HEK293 (cell line): ENCODE data around the gene ZNF445.
A peak's percentile ranks its signal among the peaks of the same experiment; 100 is the strongest.

ENCODE experiments used
- CTCF ChIA-PET: fragments of 350-600 bp; formaldehyde crosslinking; extraction: SDS; loops from one replicate; lab custom pipeline; 2021; ENCODE audit warnings: antibody characterized with exemption; lab: Yijun Ruan, JAX
- POLR2A ChIA-PET: fragments of 300-600 bp; formaldehyde crosslinking; extraction: SDS; loops from one replicate; lab custom pipeline; 2020; ENCODE audit warnings: antibody characterized with exemption, inconsistent platforms; lab: Yijun Ruan, JAX
- H3K27ac ChIP-seq: fragments of 200-500 bp; sonication (Bioruptor generic); 2 replicates; pipeline ENCODE4 v1.5.1; 2014; ENCODE audit warnings: low read depth, low read length, control low read depth, inconsistent platforms; ENCODE audit errors: extremely low read depth
- H3K36me3 ChIP-seq, 2 experiments: fragments of 200-500 bp in 1 of 2; sonication (Bioruptor generic) in 1 of 2; 1 replicate in 1 of 2; 2 replicates in 1 of 2; pipeline ENCODE4 v1.5.1; 2014 to 2017; ENCODE audit warnings: inconsistent platforms in 2 of 2, low read length in 2 of 2; ENCODE audit not compliant: control insufficient read depth in 2 of 2, insufficient read depth in 1 of 2
- H3K4me1 ChIP-seq: fragments of 200-500 bp; sonication (Bioruptor generic); 2 replicates; pipeline ENCODE4 v1.5.1; 2014; ENCODE audit warnings: mild to moderate bottlenecking, low read length, inconsistent platforms; ENCODE audit not compliant: control insufficient read depth, insufficient read depth
- H3K4me3 ChIP-seq: 2 replicates; pipeline ENCODE4 v1.5.1; 2011; ENCODE audit warnings: low read depth, mild to moderate bottlenecking, control low read depth, low read length, moderate library complexity
- H3K9me3 ChIP-seq: fragments of 200-500 bp; sonication (Bioruptor generic); 2 replicates; pipeline ENCODE4 v1.5.1; 2014; ENCODE audit warnings: low read depth, low read length, inconsistent platforms; ENCODE audit not compliant: control insufficient read depth, insufficient read depth
- BCL11B ChIP-seq: fragments of 450-650 bp; formaldehyde crosslinking; IDR thresholded peaks from 2 replicates; pipeline ENCODE4 v1.5.1; 2016; ENCODE audit warnings: low read depth, missing biosample characterization, missing genetic modification characterization
- KLF7 ChIP-seq: fragments of 450-650 bp; formaldehyde crosslinking; IDR thresholded peaks from 2 replicates; pipeline ENCODE4 v1.5.1; 2016; ENCODE audit warnings: missing biosample characterization, missing genetic modification characterization, borderline replicate concordance
- PBX3 ChIP-seq: sonication (generic); formaldehyde crosslinking; IDR thresholded peaks from 2 replicates; pipeline ENCODE4 v1.8.1; 2022; ENCODE audit warnings: mild to moderate bottlenecking, moderate library complexity, missing genetic modification reagents
- RBAK ChIP-seq: fragments of 450-650 bp; formaldehyde crosslinking; IDR thresholded peaks from 2 replicates; pipeline ENCODE4 v1.5.1; 2016; ENCODE audit warnings: missing biosample characterization, missing genetic modification characterization
- SETDB1 ChIP-seq: IDR thresholded peaks from one replicate; pipeline ENCODE4 v1.6.1; 2017; ENCODE audit warnings: mild to moderate bottlenecking, low read length, moderate library complexity, mixed read lengths; ENCODE audit not compliant: insufficient read length
- TCF7L2 ChIP-seq: IDR thresholded peaks from 2 replicates; pipeline ENCODE4 v1.6.1; 2011; ENCODE audit warnings: low read depth, mild to moderate bottlenecking, inconsistent platforms, low read length, moderate library complexity, borderline replicate concordance
- TRIM28 ChIP-seq: IDR thresholded peaks from 2 replicates; pipeline ENCODE4 v1.6.1; 2011; ENCODE audit warnings: low read length, control low read depth, borderline replicate concordance
- ZBTB26 ChIP-seq: fragments of 450-650 bp; formaldehyde crosslinking; optimal IDR thresholded peaks from 2 replicates; pipeline ENCODE3; 2016; ENCODE audit warnings: missing biosample characterization, mild to moderate bottlenecking, missing genetic modification characterization
- ZBTB7A ChIP-seq: fragments of 450-650 bp; formaldehyde crosslinking; IDR thresholded peaks from 2 replicates; pipeline ENCODE4 v1.5.1; 2016; ENCODE audit warnings: low read depth, missing biosample characterization, missing genetic modification characterization
- ZFHX2 ChIP-seq: fragments of 450-650 bp; formaldehyde crosslinking; conservative IDR thresholded peaks from 2 replicates; pipeline ENCODE4 v1.5.1; 2016; ENCODE audit warnings: missing biosample characterization, missing genetic modification characterization
- ZNF426 ChIP-seq: fragments of 450-650 bp; formaldehyde crosslinking; IDR thresholded peaks from 2 replicates; pipeline ENCODE4 v1.5.1; 2017; ENCODE audit warnings: missing biosample characterization, missing genetic modification characterization, mild to moderate bottlenecking, inconsistent platforms, moderate library complexity
- ZNF529 ChIP-seq: fragments of 450-650 bp; formaldehyde crosslinking; IDR thresholded peaks from 2 replicates; pipeline ENCODE4 v1.5.1; 2017; ENCODE audit warnings: missing genetic modification characterization, missing biosample characterization; ENCODE audit not compliant: insufficient replicate concordance
- ZNF596 ChIP-seq: fragments of 450-650 bp; IDR thresholded peaks from 2 replicates; pipeline ENCODE4 v1.5.0; 2018; ENCODE audit warnings: missing biosample characterization, mild to moderate bottlenecking, missing genetic modification characterization, moderate library complexity
- ZNF768 ChIP-seq: fragments of 450-650 bp; formaldehyde crosslinking; IDR thresholded peaks from 2 replicates; pipeline ENCODE4 v1.5.1; 2018; ENCODE audit warnings: missing biosample characterization, mild to moderate bottlenecking, missing genetic modification characterization
- ZNF843 ChIP-seq: fragments of 450-650 bp; formaldehyde crosslinking; IDR thresholded peaks from 2 replicates; pipeline ENCODE4 v1.5.1; 2016; ENCODE audit warnings: missing biosample characterization, missing genetic modification characterization
- TF ChIP-seq, protein P1 (sequence below): fragments of 450-650 bp; formaldehyde crosslinking; IDR thresholded peaks from 2 replicates; pipeline ENCODE4; 2016; ENCODE audit warnings: missing biosample characterization, missing genetic modification characterization
- TF ChIP-seq, protein P2 (sequence below): fragments of 450-650 bp; formaldehyde crosslinking; IDR thresholded peaks from 2 replicates; pipeline ENCODE4 v1.5.1; 2016; ENCODE audit warnings: missing biosample characterization, missing genetic modification characterization

The ZNF445 gene

GRCh38 chr3:44525060-44525459 lies 47.6 kb upstream of the ZNF445 start (continued):
- TF ChIP-seq, protein P1, sequence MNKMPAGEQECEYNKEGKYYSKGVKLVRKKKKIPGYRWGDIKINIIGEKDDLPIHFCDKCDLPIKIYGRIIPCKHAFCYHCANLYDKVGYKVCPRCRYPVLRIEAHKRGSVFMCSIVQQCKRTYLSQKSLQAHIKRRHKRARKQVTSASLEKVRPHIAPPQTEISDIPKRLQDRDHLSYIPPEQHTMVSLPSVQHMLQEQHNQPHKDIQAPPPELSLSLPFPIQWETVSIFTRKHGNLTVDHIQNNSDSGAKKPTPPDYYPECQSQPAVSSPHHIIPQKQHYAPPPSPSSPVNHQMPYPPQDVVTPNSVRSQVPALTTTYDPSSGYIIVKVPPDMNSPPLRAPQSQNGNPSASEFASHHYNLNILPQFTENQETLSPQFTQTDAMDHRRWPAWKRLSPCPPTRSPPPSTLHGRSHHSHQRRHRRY (tag by site-specific recombination) = no peak
- TF ChIP-seq ZNF529 (tag by site-specific recombination) = no peak
- no peak for TF ChIP-seq KLF7

GRCh38 chr3:44522494-44522933 lies 45.0 kb upstream of the ZNF445 start:
- Histone ChIP-seq H3K36me3 (no peaks in the 10 kb centered on the region), H3K9me3 (no peaks in the 10 kb centered on the region), H3K27ac (no peak overlapping the region), H3K4me3 (no peak overlapping the region), H3K4me1 (no peaks in the 10 kb centered on the region)
- ChIA-PET POLR2A (no interaction called here), CTCF (no interaction called here)
- TF ChIP-seq SETDB1 (peak; percentile 35), PBX3 (CRISPR knock-in tag) (no peak), TRIM28 (peak; percentile 25; the same call in 1 of the 2 replicates)
- TF ChIP-seq, all 188 proteins: peak for 2

GRCh38 chr3:44521721-44522120 lies 44.3 kb upstream of the ZNF445 start:
- Histone ChIP-seq H3K4me1 (no peaks in the 10 kb centered on the region), H3K9me3 (no peaks in the 10 kb centered on the region), H3K4me3 (no peak overlapping the region), H3K36me3 (no peaks in the 10 kb centered on the region), H3K27ac (no peak overlapping the region)
- ChIA-PET POLR2A (no interaction called here), CTCF (no interaction called here)
- TF ChIP-seq ZNF843 (tag by site-specific recombination) (no peak), ZFHX2 (tag by site-specific recombination) (no peak), RBAK (tag by site-specific recombination) (no peak), ZNF768 (tag by site-specific recombination) (no peak), ZBTB7A (tag by site-specific recombination) (no peak), ZNF426 (no peak), TCF7L2 (no peak), BCL11B (tag by site-specific recombination) (no peak), ZNF596 (tag by site-specific recombination) (no peak), ZBTB26 (no peak)
- TF ChIP-seq, protein P2, sequence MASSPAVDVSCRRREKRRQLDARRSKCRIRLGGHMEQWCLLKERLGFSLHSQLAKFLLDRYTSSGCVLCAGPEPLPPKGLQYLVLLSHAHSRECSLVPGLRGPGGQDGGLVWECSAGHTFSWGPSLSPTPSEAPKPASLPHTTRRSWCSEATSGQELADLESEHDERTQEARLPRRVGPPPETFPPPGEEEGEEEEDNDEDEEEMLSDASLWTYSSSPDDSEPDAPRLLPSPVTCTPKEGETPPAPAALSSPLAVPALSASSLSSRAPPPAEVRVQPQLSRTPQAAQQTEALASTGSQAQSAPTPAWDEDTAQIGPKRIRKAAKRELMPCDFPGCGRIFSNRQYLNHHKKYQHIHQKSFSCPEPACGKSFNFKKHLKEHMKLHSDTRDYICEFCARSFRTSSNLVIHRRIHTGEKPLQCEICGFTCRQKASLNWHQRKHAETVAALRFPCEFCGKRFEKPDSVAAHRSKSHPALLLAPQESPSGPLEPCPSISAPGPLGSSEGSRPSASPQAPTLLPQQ = no peak
